PFSK-1 (cell line): ENCODE results near the gene ACR.

ENCODE experiments used
- FOXP2 ChIP-seq: optimal IDR thresholded peaks from 2 replicates; pipeline ENCODE3; 2011; ENCODE audit warnings: borderline replicate concordance, control low read depth, inconsistent platforms; ENCODE audit not compliant: insufficient read depth; ENCODE audit errors: extremely low read length, extremely low read depth
- POLR2AphosphoS5 ChIP-seq: IDR thresholded peaks from 2 replicates; pipeline ENCODE4 v1.6.1; 2012; ENCODE audit warnings: low read depth, mild to moderate bottlenecking, control low read depth, low read length, moderate library complexity
- REST ChIP-seq, 2 experiments: IDR thresholded peaks; 2 replicates each; pipeline versions ENCODE4 v1.6.1 to v1.8.0; 2011 to 2012; ENCODE audit warnings: low read depth in 2 of 2, low read length in 2 of 2, control low read depth in 1 of 2, inconsistent platforms in 1 of 2, mild to moderate bottlenecking in 1 of 2, moderate library complexity in 1 of 2; ENCODE audit not compliant: insufficient read depth in 1 of 2
- SIN3A ChIP-seq: IDR thresholded peaks from 2 replicates; pipeline ENCODE4 v1.6.1; 2012; ENCODE audit warnings: mild to moderate bottlenecking, low read length, moderate library complexity, borderline replicate concordance; ENCODE audit not compliant: insufficient read depth
- TAF1 ChIP-seq: IDR thresholded peaks from 2 replicates; pipeline ENCODE4 v1.6.1; 2012; ENCODE audit warnings: low read length, control low read depth, borderline replicate concordance; ENCODE audit not compliant: insufficient read depth

ACR gene

GRCh38 chr22:50714150-50714549, 23.9 kb upstream of the ACR start:
- no peak for TF ChIP-seq FOXP2
- TF ChIP-seq SIN3A, result no peak
- no peak for TF ChIP-seq TAF1
- no peak for TF ChIP-seq POLR2AphosphoS5
- TF ChIP-seq REST (IDR thresholded peaks at IDR 0.05; ENCODE audit: insufficient read depth in 1 of 2, low read depth in 2 of 2, low read length in 2 of 2), result no peak

GRCh38 chr22:50714631-50715179, 23.3 kb upstream of the ACR start:
- TF ChIP-seq REST (IDR thresholded peaks at IDR 0.05; ENCODE audit: insufficient read depth in 1 of 2, low read depth in 2 of 2, low read length in 2 of 2), result no peak

- TF ChIP-seq FOXP2, result no peak
- TF ChIP-seq TAF1, result no peak
- no peak for TF ChIP-seq POLR2AphosphoS5
- TF ChIP-seq REST (IDR thresholded peaks at IDR 0.05; ENCODE audit: insufficient read depth in 1 of 2, low read depth in 2 of 2, low read length in 2 of 2), result no peak
Measured at GRCh38 chr22:50715250-50715649, 22.8 kb upstream of the ACR start.

- TF ChIP-seq FOXP2, result no peak
- no peak for TF ChIP-seq TAF1
- no peak for TF ChIP-seq SIN3A
- TF ChIP-seq POLR2AphosphoS5, result no peak
- no peak for TF ChIP-seq REST (IDR thresholded peaks at IDR 0.05; ENCODE audit: insufficient read depth in 1 of 2, low read depth in 2 of 2, low read length in 2 of 2)
Measured at GRCh38 chr22:50715776-50716175, 22.2 kb upstream of the ACR start.

- no peak for TF ChIP-seq FOXP2
- no peak for TF ChIP-seq SIN3A
- TF ChIP-seq POLR2AphosphoS5, result no peak
- no peak for TF ChIP-seq REST (IDR thresholded peaks at IDR 0.05; ENCODE audit: insufficient read depth in 1 of 2, low read depth in 2 of 2, low read length in 2 of 2)
- no peak for TF ChIP-seq TAF1
Measured at GRCh38 chr22:50716290-50717024, 21.5 kb upstream of the ACR start.
